Testis (tissue), 2 donors: Measurements from ENCODE around the gene DTX2.
"Not testable (repeated sequence)": the region's sequence is repeated elsewhere in the genome, so short reads cannot be mapped to it uniquely, and the experiment has no call there.

Source experiments
- POLR2A ChIP-seq: fragments of 450-650 bp; IDR thresholded peaks from one replicate; pipeline ENCODE4 v1.6.1; 2017; ENCODE audit warnings: antibody characterized with exemption, mild to moderate bottlenecking, moderate library complexity
- TF ChIP-seq, protein P1 (sequence below), 3 experiments: fragments of 450-650 bp in 2 of 3; fragments of 200-600 bp in 1 of 3; sonication (generic) in 1 of 3; IDR thresholded peaks; one replicate each; pipeline ENCODE4 v1.5.1; 2016 to 2019; ENCODE audit warnings: antibody characterized with exemption in 3 of 3, mild to moderate bottlenecking in 2 of 3, moderate library complexity in 1 of 3

- TF ChIP-seq, protein P1, sequence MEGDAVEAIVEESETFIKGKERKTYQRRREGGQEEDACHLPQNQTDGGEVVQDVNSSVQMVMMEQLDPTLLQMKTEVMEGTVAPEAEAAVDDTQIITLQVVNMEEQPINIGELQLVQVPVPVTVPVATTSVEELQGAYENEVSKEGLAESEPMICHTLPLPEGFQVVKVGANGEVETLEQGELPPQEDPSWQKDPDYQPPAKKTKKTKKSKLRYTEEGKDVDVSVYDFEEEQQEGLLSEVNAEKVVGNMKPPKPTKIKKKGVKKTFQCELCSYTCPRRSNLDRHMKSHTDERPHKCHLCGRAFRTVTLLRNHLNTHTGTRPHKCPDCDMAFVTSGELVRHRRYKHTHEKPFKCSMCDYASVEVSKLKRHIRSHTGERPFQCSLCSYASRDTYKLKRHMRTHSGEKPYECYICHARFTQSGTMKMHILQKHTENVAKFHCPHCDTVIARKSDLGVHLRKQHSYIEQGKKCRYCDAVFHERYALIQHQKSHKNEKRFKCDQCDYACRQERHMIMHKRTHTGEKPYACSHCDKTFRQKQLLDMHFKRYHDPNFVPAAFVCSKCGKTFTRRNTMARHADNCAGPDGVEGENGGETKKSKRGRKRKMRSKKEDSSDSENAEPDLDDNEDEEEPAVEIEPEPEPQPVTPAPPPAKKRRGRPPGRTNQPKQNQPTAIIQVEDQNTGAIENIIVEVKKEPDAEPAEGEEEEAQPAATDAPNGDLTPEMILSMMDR (IDR thresholded peaks at IDR 0.05), result not testable (repeated sequence)
- TF ChIP-seq POLR2A, result not testable (repeated sequence)
Measured at GRCh38 chr7:76495717-76496116, 34.2 kb downstream of the DTX2 start.
